GM12878 (cell line): ENCODE results near the gene B4GALT5. TPM values are rescaled to one million over a fixed set of nuclear protein-coding genes. Genes with fewer than 3 reads are reported as not detected.

Experiments used
- ATF7 ChIP-seq: fragments of 450-650 bp; IDR thresholded peaks from 2 replicates; pipeline ENCODE4 v1.6.1; 2016; ENCODE audit warnings: low read depth, mild to moderate bottlenecking
- CBX5 ChIP-seq: sonication (generic); IDR thresholded peaks from 2 replicates; pipeline ENCODE4 v1.6.1; 2016; ENCODE audit warnings: low read depth, moderate library complexity, mild to moderate bottlenecking, inconsistent platforms
- CEBPB ChIP-seq, 2 experiments: fragments of 150-350 bp in 1 of 2; IDR thresholded peaks; 2 replicates each; pipeline ENCODE4 v1.6.1; 2012 to 2014; ENCODE audit warnings: low read depth in 2 of 2, low read length in 2 of 2, borderline replicate concordance in 1 of 2, inconsistent platforms in 1 of 2
- CEBPZ ChIP-seq: fragments of 150-350 bp; IDR thresholded peaks from 2 replicates; pipeline ENCODE4 v1.6.1; 2016; ENCODE audit warnings: low read depth, low read length
- CHD4 ChIP-seq: fragments of 200-600 bp; sonication (generic); IDR thresholded peaks from 2 replicates; pipeline ENCODE4 v1.6.1; 2016; ENCODE audit warnings: mild to moderate bottlenecking
- GATAD2B ChIP-seq: fragments of 450-650 bp; conservative IDR thresholded peaks from 2 replicates; pipeline ENCODE4 v1.6.1; 2017; ENCODE audit warnings: low read depth, mild to moderate bottlenecking, moderate library complexity
- HDGF ChIP-seq: fragments of 450-650 bp; IDR thresholded peaks from 2 replicates; pipeline ENCODE4 v1.6.1; 2016; ENCODE audit warnings: antibody characterized with exemption
- KAT2A ChIP-seq: conservative IDR thresholded peaks from 2 replicates; pipeline ENCODE4 v1.6.1; 2011; ENCODE audit warnings: low read depth, low read length; ENCODE audit not compliant: control insufficient read depth
- POLR2A ChIP-seq: IDR thresholded peaks from 2 replicates; pipeline ENCODE4 v1.6.1; 2011; ENCODE audit warnings: low read depth, mild to moderate bottlenecking, low read length
- POLR2AphosphoS2 ChIP-seq: IDR thresholded peaks from 2 replicates; pipeline ENCODE4 v1.6.1; 2011; ENCODE audit warnings: low read depth, mild to moderate bottlenecking, low read length, improper control_type of control experiment, moderate library complexity
- RELA ChIP-seq: fragments of 450-650 bp; IDR thresholded peaks from 2 replicates; pipeline ENCODE4 v1.8.0; 2014; ENCODE audit warnings: borderline replicate concordance; ENCODE audit not compliant: partially characterized antibody
- SREBF1 ChIP-seq: IDR thresholded peaks from 2 replicates; pipeline ENCODE4 v1.6.1; 2012; ENCODE audit warnings: mild to moderate bottlenecking, low read length
- SREBF2 ChIP-seq: IDR thresholded peaks from 2 replicates; pipeline ENCODE4 v1.6.1; 2012; ENCODE audit warnings: mild to moderate bottlenecking, low read length
- TARDBP ChIP-seq: IDR thresholded peaks from 2 replicates; pipeline ENCODE4 v1.6.1; 2016; ENCODE audit warnings: borderline replicate concordance
- ZBTB4 ChIP-seq: fragments of 450-650 bp; formaldehyde crosslinking; IDR thresholded peaks from 2 replicates; pipeline ENCODE4 v1.4.0; 2022; ENCODE audit warnings: mild to moderate bottlenecking, moderate library complexity
- ZNF217 ChIP-seq: fragments of 450-650 bp; IDR thresholded peaks from 2 replicates; pipeline ENCODE4 v1.6.1; 2017; ENCODE audit warnings: antibody characterized with exemption, mild to moderate bottlenecking
- ZNF622 ChIP-seq: fragments of 450-650 bp; IDR thresholded peaks from 2 replicates; pipeline ENCODE4 v1.6.1; 2017; ENCODE audit warnings: mild to moderate bottlenecking, inconsistent platforms
- ZNF687 ChIP-seq: fragments of 450-650 bp; IDR thresholded peaks from 2 replicates; pipeline ENCODE4 v1.6.1; 2017; ENCODE audit warnings: mild to moderate bottlenecking, moderate library complexity
- polyA plus RNA-seq, 11 experiments: library from polyadenylated mRNA; depleted of rRNA in 4 of 11; unstranded in 6 of 11; stranded (reverse) in 5 of 11; fragments of >200 nt; fragmentation: Nextera tagmentation in 4 of 11; fragmentation: Illumina TruSeq in 1 of 11; extraction: Ambion mirVana in 4 of 11; extraction: Trizol in 1 of 11; gene quantifications; 1 replicate in 1 of 11; 2 replicates in 10 of 11; pipeline versions ENCODE4 v1.2.1 to v1.2.3, GENCODE V29; 2011 to 2016; ENCODE audit warnings: inconsistent platforms in 2 of 11, missing spikeins in 2 of 11, low read depth in 1 of 11
- total RNA-seq, 4 experiments: library from RNA; depleted of rRNA in 3 of 4; stranded (reverse); fragments of >200 nt in 3 of 4; fragmentation: Illumina TruSeq in 1 of 4; extraction: Trizol in 1 of 4; gene quantifications; 2 replicates each; pipeline versions ENCODE4 v1.2.1 to v1.2.3, GENCODE V29; 2013 to 2021

Gene B4GALT5
- total and polyA plus RNA-seq, 10 of the 15 experiments (the other 5 are each of a cell fraction or from before 2014, with no cell fraction given): 2.0 to 55.5 (median 20.2) TPM

- TF ChIP-seq HDGF: no peak
- TF ChIP-seq ATF7: peak; percentile 92
- no peak for TF ChIP-seq ZNF622
- TF ChIP-seq POLR2AphosphoS2: no peak
- no peak for TF ChIP-seq CHD4
- no peak for TF ChIP-seq POLR2A
- TF ChIP-seq RELA: no peak
- TF ChIP-seq ZNF687: no peak
- peak; percentile 70 for TF ChIP-seq SREBF1
- TF ChIP-seq ZBTB4 (CRISPR knock-in tag): no peak
- peak; percentile 22; the same call in 1 of the 2 replicates for TF ChIP-seq CBX5
- TF ChIP-seq CEBPB (IDR thresholded peaks at IDR 0.05; ENCODE audit: borderline replicate concordance in 1 of 2, low read depth in 2 of 2, low read length in 2 of 2): no peak
- TF ChIP-seq KAT2A: no peak
- TF ChIP-seq TARDBP: no peak; the same call in 1 of the 2 replicates
- TF ChIP-seq GATAD2B: peak; percentile 89
- peak; percentile 80 for TF ChIP-seq ZNF217
- no peak for TF ChIP-seq CEBPZ
- TF ChIP-seq SREBF2: no peak
Observed at GRCh38 chr20:49620364-49621240, 93.1 kb downstream of the B4GALT5 start (continued).
